Measurements from ENCODE around the gene LILRA1.

LILRA1 gene

GRCh38 chr19:54606891-54607784, 13.7 kb downstream of the LILRA1 start:
- no peak overlapping the region for H3K4me3 ChIP-seq (replicated peaks in 1 of 2; ENCODE audit: low read depth in 2 of 2, low read length in 2 of 2)
- TF ChIP-seq CTCF (IDR thresholded peaks at IDR 0.05; ENCODE audit: low read depth, low read length), result no peak
- DNase-seq (ENCODE audit: low read depth in 2 of 2), result no peak

- no peak for TF ChIP-seq CTCF (IDR thresholded peaks at IDR 0.05; ENCODE audit: low read depth, low read length)
- DNase-seq (ENCODE audit: low read depth in 2 of 2), result no peak
- no peak overlapping the region for H3K4me3 ChIP-seq (replicated peaks in 1 of 2; ENCODE audit: low read depth in 2 of 2, low read length in 2 of 2)
Observed at GRCh38 chr19:54607785-54608150, 14.3 kb downstream of the LILRA1 start.

- TF ChIP-seq CTCF (IDR thresholded peaks at IDR 0.05; ENCODE audit: low read depth, low read length), result no peak
- no peak for DNase-seq (ENCODE audit: low read depth in 2 of 2)
- H3K4me3 ChIP-seq (replicated peaks in 1 of 2; ENCODE audit: low read depth in 2 of 2, low read length in 2 of 2), result no peak overlapping the region
Observed at GRCh38 chr19:54608205-54608604, 14.8 kb downstream of the LILRA1 start.

- TF ChIP-seq CTCF (IDR thresholded peaks at IDR 0.05; ENCODE audit: low read depth, low read length), result no peak
Observed at GRCh38 chr19:54608792-54609191, 15.4 kb downstream of the LILRA1 start.

GRCh38 chr19:54609356-54609791, 15.9 kb downstream of the LILRA1 start:
- DNase-seq (ENCODE audit: low read depth in 2 of 2), result no peak
- no peak for TF ChIP-seq CTCF (IDR thresholded peaks at IDR 0.05; ENCODE audit: low read depth, low read length)
- no peak overlapping the region for H3K4me3 ChIP-seq (replicated peaks in 1 of 2; ENCODE audit: low read depth in 2 of 2, low read length in 2 of 2)

More at GRCh38 chr19:54608792-54609191, 15.4 kb downstream of the LILRA1 start:
- no peak for DNase-seq (ENCODE audit: low read depth in 2 of 2)
- no peak overlapping the region for H3K4me3 ChIP-seq (replicated peaks in 1 of 2; ENCODE audit: low read depth in 2 of 2, low read length in 2 of 2)

GRCh38 chr19:54612428-54612827, 19.0 kb downstream of the LILRA1 start:
- no peak for TF ChIP-seq CTCF (IDR thresholded peaks at IDR 0.05; ENCODE audit: low read depth, low read length)
- no peak overlapping the region for H3K4me3 ChIP-seq (replicated peaks in 1 of 2; ENCODE audit: low read depth in 2 of 2, low read length in 2 of 2)
- DNase-seq (ENCODE audit: low read depth in 2 of 2), result no peak
